HL-60/S4 (cell line): ENCODE data around the gene LMTK3.

Source experiments
- in situ Hi-C: fragments of 300-500 bp; cut with MboI; formaldehyde crosslinking; loops from 2 replicates; pipeline ENCODE4 v1.14.3; 2022; ENCODE audit warnings: low sequenced_read_pairs

Gene LMTK3

GRCh38 chr19:48454150-48454730, 57.4 kb downstream of the LMTK3 start:
- in situ Hi-C loops, result no loop called here

- in situ Hi-C loops, result no loop called here
These were observed 59.1 kb downstream of the LMTK3 start for GRCh38 chr19:48452289-48453190.

GRCh38 chr19:48451624-48452023, 60.0 kb downstream of the LMTK3 start:
- in situ Hi-C loops, result no loop called here

GRCh38 chr19:48450863-48451262, 60.8 kb downstream of the LMTK3 start:
- in situ Hi-C loops, result no loop called here

GRCh38 chr19:48450441-48450840, 61.2 kb downstream of the LMTK3 start:
- in situ Hi-C loops, result no loop called here

GRCh38 chr19:48448563-48448962, 63.1 kb downstream of the LMTK3 start:
- in situ Hi-C loops, result no loop called here

GRCh38 chr19:48446579-48446978, 65.1 kb downstream of the LMTK3 start:
- in situ Hi-C loops, result no loop called here

- in situ Hi-C loops, result no loop called here
These were observed 65.8 kb downstream of the LMTK3 start, which contains the start of gene GRWD1 for GRCh38 chr19:48445606-48446481. TSS of gene GRWD1 (plus strand) at chr19:48445983. CDS start at chr19:48446006, 23 bp downstream.

GRCh38 chr19:48445256-48445605, 66.4 kb downstream of the LMTK3 start:
- in situ Hi-C loops, result no loop called here

GRCh38 chr19:48444936-48445200, 66.8 kb downstream of the LMTK3 start:
- in situ Hi-C loops, result no loop called here

- in situ Hi-C loops, result no loop called here
These were observed 67.3 kb downstream of the LMTK3 start for GRCh38 chr19:48444129-48444935.

GRCh38 chr19:48443731-48444128, 67.9 kb downstream of the LMTK3 start:
- in situ Hi-C loops, result no loop called here

- in situ Hi-C loops, result no loop called here
These were observed 68.4 kb downstream of the LMTK3 start for GRCh38 chr19:48443256-48443655.

- in situ Hi-C loops, result no loop called here
These were observed 69.3 kb downstream of the LMTK3 start for GRCh38 chr19:48442116-48443035.

- in situ Hi-C loops, result no loop called here
These were observed 70.1 kb downstream of the LMTK3 start for GRCh38 chr19:48441360-48442050.

GRCh38 chr19:48436586-48436985, 75.0 kb downstream of the LMTK3 start:
- in situ Hi-C loops, result no loop called here
